ENCODE data around the gene TNFRSF19.
A peak's percentile ranks its signal among the peaks of the same experiment; 100 is the strongest.

The TNFRSF19 gene

GRCh38 chr13:23609414-23609760 is 39.2 kb downstream of the TNFRSF19 start:
- DNase-seq = peak; percentile 9

- DNase-seq = no peak
Observed at GRCh38 chr13:23609874-23610576, 39.8 kb downstream of the TNFRSF19 start.

DNA sequence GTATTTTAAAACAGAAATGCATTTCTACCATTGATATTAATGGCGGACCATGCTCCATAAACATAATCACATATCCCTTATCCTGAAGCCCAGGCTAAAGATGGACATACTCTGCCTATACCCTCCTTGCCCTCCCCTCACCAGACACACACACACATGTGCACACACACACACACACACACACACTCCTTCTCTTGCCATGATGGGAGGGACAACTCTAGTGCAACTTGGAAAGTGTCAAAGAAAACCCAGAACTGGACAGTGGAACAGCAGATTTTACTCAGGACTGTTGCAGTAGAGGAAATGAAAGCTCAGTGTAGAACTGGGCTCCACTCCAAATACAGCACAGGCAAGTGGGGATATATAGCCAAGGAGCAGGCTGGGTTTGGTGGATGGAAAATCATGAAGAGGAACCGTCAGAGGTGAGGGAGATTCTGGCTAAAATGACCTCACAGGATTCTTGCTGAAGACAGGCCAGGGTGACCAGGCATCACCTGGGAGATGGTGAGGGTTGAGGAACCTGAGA is 40.8 kb downstream of the TNFRSF19 start:
- no peak for DNase-seq

GRCh38 chr13:23612182-23612581 is 42.0 kb downstream of the TNFRSF19 start:
- DNase-seq = no peak

GRCh38 chr13:23612731-23613130 is 42.5 kb downstream of the TNFRSF19 start:
- no peak for DNase-seq

DNA sequence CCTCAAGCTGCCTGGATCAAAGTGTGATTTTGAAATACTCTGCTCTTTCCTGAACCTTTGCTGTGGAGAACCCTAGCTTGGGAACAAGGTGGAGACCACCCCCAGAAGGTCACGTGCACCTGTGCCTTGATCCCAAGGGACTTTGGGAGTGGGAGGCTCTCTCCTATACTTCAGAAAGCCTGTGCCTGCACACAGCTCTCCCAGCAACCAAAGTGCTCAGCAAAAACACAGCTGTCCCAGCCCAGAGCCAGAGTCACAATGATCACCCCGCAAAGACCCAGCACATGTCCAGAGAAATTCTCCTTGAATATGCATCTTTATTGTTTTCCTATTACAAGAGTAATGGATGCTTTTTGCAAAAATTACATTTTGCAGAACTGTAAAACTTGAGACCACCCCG is 43.4 kb downstream of the TNFRSF19 start:
- no peak for DNase-seq

DNA sequence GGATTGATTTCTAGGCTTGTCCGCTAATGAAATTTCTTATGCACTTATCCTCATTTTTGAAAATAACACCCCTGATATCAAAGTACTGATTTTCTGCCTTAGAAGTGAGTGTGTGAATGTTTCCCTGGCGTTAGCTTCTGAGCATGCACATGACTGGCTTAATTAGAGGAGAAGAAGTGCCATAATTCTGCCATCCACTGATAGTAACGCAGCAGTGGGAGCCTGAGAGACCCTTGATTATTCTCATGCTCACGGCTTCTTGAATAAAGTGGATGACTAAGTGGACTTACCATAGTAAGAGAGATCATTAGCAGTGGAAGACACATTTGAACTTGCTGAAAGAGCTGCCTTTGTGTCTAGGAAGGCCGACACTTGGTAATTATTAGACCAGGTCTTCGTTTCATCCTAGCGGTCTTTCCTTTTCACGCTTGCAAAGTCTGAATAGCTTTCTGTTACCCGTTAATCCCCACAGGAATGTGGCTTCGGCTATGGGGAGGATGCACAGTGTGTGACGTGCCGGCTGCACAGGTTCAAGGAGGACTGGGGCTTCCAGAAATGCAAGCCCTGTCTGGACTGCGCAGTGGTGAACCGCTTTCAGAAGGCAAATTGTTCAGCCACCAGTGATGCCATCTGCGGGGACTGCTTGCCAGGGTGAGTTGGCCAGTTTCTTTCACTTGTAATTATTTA is 45.3 kb downstream of the TNFRSF19 start:
- no peak for DNase-seq

DNA sequence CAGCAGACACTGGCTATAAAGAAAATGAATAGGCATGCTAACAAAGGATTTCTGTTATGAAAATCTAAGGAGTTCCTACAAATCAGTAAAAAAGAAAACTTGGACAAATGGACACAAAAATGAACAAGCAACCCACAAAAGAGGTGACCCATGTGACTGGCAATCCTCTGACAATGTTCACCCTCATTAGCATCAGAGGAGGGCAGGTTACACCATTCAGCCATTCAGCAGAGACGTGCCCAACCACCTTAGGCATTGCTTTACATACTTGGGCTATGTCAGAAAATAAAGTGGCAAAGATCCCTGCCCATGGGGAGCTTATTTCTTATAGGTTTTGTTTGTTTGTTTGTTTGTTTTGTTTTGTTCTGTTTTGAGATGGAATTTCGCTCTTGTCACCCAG is 46.0 kb downstream of the TNFRSF19 start:
- no peak for DNase-seq

- DNase-seq = no peak
Observed at GRCh38 chr13:23617551-23618024, 47.4 kb downstream of the TNFRSF19 start.

DNA sequence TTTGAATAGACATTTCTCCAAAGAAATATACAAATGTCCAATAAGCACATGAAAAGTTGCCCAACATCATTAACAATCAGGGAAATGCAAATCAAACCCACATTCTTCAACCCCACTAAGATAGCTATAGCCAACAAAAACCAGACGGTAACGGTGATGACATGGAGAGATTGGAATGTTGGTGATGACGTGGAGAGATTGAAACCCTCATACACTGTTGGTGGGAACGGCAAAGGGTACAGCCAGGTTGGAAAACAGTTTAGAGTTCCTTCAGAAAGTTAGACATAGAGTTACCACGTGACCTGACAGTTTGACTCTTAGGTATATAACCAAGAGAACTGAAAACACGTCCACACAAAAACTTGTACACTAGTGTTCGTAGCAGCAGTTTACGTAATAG is 48.1 kb downstream of the TNFRSF19 start:
- DNase-seq = no peak

- DNase-seq = no peak
Observed at GRCh38 chr13:23619068-23619855, 49.0 kb downstream of the TNFRSF19 start.

- no peak for DNase-seq
Observed at GRCh38 chr13:23620211-23620610, 50.0 kb downstream of the TNFRSF19 start.

GRCh38 chr13:23620613-23621315 is 50.6 kb downstream of the TNFRSF19 start:
- DNase-seq = no peak

DNA sequence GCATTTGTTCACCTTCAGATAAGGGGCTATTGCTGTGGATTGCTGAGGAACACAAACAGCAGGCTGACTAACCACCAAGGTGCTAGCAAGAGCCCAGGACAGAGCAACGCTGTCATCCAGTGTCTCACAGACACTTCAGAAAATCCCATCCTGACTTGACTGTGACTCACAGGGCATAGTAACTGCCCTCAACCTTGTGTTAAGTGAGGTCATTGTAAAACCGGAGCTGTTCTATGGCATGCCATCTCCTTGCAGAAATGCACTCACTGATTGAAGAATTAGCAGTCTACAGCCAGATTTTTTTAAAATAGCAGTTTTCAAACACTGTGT is 51.1 kb downstream of the TNFRSF19 start:
- DNase-seq = no peak

DNA sequence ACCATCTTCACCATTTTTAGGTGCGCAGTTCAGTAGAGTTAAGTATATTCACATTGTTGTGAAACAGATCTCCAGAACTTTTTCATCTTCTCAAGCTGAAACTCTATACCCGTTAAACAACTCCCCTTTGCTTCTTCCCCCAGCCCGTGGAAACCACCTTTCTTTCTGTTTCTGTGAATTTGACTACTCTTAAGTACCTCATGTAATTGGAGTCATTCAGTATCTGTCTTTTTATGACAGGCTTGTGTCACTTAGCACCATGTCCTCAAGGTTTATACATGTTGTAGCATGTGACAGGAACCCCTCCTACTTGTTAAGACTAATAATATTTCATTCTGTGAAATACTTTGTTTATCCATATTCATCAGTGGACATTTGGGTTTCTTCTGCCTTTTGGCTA is 52.8 kb downstream of the TNFRSF19 start:
- DNase-seq = no peak

GRCh38 chr13:23623394-23623793 is 53.2 kb downstream of the TNFRSF19 start:
- no peak for DNase-seq

DNA sequence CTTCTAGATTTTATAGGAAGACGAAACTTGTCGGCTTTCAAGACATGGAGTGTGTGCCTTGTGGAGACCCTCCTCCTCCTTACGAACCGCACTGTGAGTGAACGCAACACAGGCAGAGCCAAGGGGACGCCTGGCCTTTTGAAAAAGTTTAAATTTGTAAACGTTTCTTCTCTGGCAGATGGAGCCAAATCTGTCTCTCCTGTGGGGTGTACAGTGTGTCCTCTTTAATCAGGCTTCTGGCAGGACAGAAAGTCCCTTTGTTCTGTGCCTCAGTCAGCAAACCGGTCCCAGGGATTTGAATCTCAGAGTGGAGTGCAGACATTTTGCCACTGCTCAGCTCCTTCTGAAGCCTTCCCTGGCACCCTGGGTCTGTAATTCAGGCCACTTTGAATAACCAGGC is 56.5 kb downstream of the TNFRSF19 start:
- no peak for DNase-seq

GRCh38 chr13:23627410-23627809 is 57.2 kb downstream of the TNFRSF19 start:
- no peak for DNase-seq

DNA sequence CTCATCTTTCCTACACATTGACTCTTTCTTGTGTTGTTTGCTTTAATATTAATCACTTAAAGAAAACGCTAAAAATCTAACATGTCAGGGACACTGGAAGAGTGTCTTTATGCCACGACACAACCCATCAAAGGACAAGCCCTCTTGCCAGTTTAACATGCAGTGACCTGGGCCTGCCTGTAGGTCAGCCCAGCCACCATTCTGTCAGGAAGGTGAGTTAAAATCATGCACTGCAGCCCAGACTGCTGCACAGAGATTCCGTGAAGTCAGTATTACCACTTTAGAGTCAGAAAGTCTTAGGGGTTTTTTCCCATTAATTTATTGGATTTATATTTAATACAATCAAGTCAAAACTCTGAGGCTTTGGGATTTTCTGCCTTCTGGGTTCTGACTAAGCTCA is 58.0 kb downstream of the TNFRSF19 start:
- DNase-seq = no peak

- DNase-seq = no peak
Observed at GRCh38 chr13:23628765-23629565, 58.8 kb downstream of the TNFRSF19 start.

- no peak for DNase-seq
Observed at GRCh38 chr13:23629566-23630272, 59.5 kb downstream of the TNFRSF19 start.

Measured in NCI-H446 treated with DMSO at 0.1 percent for 48 hours (cell line).